ENCODE data around the gene EPB41L2. TPM values are rescaled to one million over a fixed set of nuclear protein-coding genes. Genes with fewer than 3 reads are reported as not detected.

Gene EPB41L2
- total RNA-seq, 1 donor from 2014 or later, result 32.3 TPM

DNA sequence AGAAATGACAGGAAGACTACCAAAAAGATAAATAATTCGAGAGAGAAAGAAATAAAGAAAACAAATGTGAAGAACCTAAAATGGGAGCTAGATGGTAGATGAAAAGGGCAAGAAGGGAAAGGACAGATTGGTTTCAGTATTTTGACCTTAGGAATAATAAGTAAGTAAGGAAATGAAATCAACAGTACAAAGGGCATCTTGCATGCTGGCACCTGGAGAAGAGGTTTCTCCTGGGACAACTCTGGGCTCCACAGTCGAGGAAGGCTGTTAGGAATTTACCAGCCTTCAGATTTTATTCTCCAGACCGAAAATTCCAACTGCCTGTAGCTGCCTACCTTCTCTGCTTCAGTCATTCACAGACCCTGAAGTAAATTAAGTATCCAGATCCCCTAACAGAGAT is 155.4 kb downstream of the EPB41L2 start:
- DNase-seq, result no peak

DNA sequence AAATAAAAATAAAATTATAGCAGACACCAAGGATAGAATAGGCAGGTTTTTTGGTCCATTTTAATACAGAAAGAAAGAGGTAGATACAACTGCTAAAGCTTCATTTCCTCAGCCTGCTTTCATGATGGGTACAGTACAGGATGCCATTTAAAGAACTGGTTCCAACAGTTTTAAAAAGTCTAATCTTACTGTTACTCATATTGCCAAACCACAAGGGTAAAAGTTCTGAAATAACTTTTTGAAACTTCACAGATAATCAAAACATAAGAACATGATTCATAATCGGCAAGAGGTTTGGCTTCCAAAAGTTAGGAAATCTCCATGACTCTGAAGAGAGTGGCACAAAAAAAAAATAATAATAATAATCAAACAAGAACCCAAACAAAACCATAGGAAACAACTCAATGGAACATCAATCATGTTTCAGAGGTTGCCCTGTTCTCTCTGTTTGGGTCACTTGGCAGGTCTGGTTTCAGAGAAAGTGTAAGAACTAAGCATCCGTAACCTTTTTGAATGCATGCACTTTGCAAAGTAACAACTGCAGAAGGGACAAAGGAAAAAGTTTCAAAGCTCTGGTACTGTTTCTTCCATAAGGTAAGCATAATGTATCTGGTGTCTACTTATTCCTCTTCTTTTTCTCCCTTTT is 156.2 kb downstream of the EPB41L2 start:
- DNase-seq, result no peak

DNA sequence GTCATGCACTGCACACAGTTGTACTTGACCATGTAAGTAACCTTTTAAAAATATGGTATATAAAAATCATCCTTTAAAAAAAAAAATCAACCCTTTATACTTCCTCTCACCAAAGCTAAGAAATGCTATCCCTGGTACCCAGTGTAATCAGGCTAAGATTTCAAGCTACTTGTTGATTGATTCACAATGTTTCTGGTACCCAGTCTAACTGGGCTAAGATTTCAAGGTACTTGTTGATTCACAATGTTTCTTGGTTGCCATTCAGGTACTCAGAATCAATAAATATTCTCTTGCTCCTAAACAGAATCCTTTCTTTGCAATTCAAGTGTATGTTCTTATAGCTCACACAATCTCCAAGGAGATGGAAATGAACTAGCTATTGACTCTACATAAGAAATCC is 159.4 kb downstream of the EPB41L2 start:
- DNase-seq, result no peak

DNA sequence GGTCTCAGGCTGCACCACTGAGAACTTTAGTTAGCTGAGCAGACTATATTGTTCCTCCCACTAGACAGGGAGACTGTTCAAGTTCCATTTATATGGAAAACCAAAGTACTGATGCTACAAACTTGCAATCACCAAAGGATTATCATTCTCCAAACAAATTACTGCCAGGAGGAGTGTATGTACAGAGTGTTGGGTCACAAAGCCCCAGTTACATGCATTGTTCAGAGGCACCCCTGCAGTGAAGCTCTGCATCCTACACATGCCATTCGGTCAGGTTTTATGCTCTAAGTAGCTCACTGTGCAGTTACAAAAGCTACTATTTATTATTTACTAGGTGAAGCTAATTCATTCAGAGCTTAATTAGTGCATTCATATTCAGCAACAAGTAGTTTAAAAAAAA is 160.0 kb downstream of the EPB41L2 start:
- no peak for DNase-seq

DNA sequence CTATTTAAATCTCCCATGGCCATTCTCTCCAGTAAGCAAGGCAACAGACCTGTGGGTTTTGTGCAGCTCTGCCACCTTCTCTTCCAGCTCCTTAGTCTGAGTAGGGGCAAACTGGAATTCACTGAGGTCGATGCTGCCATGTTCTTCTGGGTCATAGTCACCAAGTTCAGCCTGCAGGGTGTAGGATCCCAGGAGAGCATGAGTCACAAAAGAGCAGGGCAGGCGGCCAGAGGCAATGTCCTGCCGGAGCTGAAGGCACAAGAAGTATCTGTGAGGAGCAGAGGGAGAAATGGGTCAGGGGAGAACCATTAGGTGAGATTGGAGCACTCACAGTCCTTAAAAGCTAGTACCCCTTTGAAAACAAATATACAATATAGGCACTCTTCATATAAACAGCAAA is 162.1 kb downstream of the EPB41L2 start:
- DNase-seq, result no peak

DNA sequence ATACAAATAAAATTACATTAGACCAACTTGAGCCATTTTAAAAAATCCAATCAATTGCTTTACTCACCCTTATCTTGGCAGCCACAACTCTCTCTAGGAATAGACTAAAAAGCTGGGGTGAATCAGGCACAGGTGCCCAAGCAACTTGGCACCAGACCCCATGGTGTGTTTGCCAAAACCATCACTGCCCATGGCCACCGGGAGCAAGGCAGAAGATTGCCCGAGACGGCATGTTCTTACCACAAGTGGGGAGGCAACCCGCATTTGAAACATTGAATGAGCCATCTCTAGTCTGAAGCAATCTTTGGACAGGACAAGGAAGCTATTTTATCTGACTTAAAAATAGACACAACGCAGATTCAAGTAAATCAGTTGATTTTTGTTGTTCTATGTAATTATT is 166.8 kb downstream of the EPB41L2 start:
- DNase-seq, result peak; percentile 35

DNA sequence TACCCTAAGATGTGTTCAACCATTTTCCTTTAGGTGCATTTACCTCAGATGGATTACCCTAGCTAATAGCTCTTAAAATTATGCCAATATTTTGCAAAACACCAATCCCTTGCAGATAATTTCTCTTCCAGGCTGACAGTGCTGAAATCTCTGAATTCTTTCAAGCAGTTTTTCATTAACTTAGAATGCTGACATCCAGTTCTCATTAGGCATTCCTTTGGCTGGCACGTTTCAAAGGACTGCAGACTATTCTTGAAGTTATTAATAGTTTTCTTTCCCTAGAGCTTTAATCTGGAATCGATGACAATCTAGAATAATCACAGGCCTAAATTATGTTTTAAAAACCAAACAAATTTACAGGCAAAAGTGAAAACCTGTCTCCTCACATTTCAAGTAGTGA is 167.5 kb downstream of the EPB41L2 start:
- no peak for DNase-seq

DNA sequence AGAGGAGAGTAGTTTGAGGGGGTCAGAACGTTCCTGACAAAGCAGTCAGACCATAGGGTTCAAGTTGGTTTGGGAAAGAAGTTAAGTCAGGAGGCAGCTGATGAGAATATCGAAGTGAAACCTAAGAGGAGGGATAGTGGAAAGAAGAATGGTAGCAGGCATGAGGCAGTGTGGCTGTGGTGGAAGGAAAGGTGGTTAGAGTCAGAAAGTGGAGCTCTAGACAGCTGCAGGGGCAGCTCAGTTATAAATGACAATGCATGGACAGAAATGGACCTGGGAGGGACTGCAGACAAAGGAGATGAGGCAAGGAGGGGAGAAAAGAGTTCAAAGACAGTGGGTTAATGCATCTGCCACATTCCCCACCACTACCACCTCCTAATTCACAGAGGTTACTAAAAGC is 169.3 kb downstream of the EPB41L2 start:
- DNase-seq, result no peak

DNA sequence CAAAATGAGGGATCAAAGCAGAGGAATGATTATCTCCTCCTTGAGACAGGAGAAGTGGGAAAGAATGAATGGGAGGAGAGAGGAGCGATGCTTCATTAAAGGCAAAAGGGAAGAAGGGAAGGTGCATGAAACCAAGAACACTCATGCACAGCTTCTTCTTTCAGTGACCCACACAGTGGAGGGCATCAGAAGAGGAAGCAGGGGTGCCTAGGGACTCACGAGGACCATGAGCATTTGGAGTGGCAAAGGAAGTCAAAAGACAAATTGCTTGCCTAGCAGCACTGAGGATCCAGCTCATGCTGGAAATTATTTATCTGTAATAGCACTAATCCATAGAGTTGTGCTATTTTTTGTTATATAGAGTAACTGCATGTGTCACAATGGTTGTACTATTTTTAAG is 169.8 kb downstream of the EPB41L2 start:
- no peak for DNase-seq

DNA sequence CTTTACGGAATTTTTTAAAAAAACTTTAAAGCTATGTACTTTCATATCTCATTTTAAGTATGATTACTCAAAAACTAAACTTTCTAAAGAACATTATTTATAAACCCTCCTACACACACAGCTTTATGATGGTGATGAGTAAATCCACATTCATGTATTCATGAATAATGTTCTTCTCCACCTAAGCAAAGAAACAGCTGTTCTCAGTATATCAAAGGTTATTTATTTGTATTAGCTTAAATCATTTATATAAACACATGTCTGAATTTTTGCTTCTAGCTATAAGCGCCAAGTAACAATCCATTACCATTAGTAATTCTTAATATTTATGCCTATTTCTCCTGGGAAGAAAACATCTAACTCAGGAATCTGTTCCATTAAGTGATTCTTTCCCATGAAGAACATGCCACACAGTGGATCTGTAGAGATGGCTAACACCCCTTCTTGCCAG is 172.5 kb downstream of the EPB41L2 start:
- DNase-seq, result no peak

DNA sequence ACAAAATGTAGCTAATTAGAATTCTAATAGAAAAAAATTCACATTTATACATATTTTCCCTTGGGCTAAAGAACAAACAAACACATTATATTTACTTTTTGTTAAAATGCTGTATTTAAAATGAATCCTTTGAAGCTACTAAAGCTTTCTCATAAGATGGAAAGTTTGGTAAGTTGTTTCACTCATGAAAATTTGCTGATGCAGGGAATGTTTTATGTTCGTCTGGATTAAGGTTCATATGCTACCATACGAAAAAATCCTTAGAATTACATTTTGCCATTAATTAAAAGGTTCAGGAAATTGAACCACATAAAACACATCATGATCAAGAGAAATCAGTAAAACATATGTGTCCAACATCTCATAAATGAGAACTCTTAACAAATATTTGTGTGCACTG is 173.6 kb downstream of the EPB41L2 start:
- no peak for DNase-seq

DNA sequence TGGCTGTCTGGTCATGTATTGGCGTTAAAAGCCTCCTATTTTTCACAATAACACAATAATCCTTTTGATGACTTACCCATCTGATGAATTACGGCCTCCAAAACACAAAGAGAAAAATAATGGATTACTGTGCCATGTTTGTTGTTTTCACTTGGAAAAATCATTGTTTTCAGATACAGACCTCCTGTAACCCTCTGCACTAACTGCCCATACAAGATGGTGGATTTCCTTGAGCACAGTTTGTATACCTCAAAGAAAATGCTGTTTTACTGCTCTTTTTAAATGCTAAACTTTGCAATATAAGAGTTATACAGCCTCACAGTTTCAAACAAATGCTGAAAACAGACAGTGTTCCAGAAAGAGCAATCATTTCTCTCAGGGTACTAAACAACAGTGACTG is 174.8 kb downstream of the EPB41L2 start:
- no peak for DNase-seq

DNA sequence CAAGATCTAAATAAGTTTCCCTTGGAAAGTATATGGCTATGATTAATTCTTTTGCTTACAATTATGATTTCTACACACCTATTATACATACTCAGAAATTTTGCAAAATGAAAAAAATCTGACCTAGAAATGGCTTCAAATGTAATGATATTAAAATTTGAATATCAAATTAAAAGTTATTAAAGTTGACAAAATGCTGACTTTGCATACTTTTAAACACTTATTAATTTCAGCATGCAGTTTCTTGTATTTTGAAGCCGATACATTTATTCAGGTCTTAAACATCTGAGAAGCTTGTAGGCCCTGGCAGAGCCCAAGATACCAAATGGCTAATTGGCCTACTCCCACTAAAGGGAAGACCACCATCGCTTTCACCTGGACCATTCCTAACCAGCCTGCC is 176.1 kb downstream of the EPB41L2 start:
- DNase-seq, result no peak

DNA sequence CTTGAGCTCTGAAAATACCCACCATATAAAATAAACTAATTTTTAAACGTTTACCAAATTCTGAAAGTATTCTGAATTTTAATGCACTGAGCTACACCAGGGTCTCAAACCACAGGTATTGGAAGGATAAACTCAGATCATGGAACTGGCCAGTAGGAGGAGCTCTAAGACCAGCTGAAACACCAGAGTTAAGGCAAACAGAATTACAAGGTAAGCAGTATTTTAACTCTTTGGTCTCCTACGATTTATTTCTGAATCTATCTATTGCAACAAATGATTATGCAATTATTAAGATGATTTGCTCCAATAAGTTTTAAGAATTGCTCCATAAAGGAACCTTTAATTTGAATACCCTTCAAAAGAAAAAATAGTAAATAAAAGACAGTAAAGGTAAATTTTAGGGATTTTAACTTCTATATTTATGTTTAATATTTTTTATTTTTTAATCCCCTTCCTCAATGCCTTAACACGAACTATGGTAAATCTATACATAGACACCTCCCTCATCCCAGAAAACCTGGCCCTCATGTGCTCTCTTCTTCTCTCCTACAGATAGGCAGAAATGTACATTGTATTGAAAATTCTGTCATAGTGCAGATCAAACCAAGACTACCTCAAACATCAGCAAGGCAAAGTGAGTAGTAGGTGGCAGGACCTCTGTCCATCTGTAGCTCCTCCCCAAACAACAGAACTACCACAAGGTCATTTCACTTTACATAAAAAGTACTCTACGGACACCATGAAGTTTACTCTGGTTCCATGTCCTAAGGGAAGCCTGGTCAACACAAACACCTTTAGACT is 177.5 kb downstream of the EPB41L2 start:
- DNase-seq, result peak; percentile 58

DNA sequence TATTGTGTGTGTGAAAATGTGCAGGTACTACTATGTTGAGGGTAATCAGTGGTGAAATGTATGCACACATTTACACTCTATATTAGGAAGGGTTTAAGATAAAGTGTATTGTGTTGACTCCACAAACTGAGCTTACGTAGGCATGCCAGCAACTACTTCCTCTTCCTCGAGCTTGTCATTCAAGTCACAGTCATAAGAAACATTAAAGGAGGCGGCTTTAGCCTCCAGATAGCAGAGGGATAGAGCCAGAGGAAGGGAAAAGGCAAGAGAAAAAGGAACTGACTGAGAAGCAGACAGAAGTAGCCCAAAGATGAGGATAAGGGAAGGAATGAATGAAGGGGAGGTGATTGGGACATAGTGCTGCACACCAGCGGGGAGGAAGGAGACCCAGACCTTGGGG is 180.7 kb downstream of the EPB41L2 start:
- no peak for DNase-seq

DNA sequence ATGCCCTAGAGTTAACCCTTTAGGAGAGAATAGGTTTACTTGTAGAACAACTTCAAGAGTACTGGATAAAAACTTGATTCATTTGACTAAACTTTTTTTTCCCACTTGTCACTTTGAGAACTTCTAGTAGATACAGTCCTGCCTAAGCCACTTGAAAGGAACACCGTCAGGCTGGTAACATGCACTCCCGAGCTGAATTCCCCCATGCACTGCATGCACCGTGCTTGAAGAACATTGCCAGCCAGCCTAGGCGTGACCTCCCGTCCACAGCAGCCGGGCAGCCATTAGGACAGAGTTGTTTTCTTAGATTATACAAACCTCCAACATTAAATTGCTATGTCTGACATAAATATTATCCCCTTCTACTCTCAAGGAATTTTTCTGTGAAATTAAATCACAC is 183.2 kb downstream of the EPB41L2 start:
- DNase-seq, result no peak

DNA sequence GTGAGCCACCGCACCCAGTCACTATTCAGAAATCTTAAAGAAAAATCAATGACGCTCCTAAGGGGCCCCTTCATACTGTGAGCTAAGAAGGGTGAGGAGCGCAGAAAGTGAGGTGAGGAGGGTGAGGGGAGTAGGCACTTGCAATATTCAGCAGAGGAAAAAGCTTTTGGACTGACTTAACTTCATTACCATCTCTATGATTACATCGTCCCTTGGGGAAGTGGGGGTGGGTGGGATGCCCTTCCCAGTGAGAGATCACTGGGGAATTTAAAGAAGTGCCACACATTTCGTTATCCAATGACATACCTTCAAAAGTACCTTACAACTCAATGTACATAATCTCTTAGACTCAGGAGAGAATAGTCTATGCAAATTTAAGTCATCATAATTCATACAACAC is 189.3 kb downstream of the EPB41L2 start:
- no peak for DNase-seq

DNA sequence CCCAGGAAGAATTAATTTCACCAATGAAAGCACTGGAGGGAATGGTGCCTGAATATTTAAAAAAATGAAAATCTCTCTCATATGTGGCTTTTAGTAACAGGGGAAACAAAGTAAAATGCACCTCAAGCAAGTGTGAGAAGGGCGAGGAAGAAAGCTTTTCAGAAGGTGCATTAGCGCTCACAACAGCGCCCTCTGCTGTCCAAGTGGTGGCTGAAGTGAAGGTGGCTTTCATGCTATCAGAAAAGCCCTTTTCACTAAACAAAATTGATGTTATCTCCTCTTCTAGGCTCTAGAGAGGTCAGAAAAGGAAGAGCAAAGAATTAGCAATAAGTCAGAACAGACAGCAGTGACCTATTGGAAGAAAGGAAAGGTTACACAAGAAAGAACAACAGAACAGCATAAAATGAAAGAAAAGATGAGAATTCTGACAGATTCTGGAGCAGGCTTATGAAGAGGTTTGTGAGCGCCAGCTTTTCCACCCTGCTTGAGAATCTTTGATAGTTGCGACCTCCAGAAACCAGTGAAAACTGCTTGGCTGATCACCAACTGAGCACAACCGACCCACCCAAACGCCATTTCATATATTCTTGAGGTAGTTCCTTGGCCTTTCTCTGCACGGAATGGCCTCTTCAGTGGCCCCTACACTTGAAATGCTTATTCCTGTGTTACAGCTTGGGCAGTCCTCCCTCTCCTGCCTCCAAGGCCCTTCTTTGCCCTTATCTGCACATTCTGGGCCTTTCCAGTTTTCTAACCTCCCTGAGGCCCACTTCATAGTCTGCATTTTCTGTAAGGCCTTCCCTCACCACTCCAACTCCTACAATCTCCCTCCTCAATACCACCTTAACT is 190.6 kb downstream of the EPB41L2 start:
- DNase-seq, result peak; percentile 28

DNA sequence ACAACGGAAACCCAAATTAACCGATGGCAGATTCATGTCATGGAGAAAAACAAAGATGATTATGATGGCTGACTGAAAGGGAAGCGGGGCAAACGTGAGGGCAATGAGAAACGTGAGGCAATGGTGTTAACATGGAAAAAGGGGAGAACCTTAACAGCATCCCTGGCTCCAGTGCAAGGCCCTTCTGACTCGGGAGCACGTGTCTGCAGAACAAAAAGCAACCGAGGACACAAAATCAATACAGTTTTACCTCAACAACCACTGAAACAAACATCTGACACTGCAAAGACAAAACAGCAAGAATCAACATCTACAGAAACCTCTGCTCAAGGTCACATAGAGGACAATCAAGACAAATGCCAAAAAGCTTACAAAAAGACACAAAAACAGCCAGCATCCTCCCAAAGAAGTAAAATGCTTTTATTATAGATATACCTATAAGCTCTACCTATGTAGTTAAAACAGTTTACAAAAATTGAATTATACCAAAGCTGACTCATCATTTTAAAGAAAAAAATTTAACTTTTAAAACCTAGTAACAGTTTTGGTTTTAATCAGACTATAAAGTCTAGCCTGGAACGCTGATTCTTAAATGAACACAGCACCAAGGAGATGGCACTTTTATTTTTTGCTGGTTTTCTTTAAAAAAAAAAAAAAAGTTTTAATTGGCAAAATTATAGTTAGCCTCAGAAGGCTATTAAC is 192.7 kb downstream of the EPB41L2 start:
- no peak for DNase-seq

DNA sequence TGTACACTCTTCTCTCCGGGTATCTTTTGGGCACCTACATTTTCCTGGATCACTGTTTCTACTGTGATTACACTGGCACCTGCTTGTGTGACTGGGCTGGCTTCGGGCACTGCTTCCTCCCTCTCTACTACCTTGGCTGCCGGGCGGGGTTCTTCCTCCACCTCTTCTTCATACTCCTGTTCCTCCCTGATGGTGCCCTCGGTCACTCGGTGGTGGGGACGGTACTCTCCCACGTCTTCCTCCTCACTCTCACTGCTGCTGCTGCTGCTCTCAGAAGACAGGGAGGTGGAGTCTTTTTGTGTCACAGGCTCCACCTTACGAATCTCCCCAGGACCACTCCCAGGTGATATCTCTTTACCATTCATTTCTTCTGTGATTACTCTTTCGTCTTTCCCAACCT is 193.4 kb downstream of the EPB41L2 start:
- DNase-seq, result no peak

DNA sequence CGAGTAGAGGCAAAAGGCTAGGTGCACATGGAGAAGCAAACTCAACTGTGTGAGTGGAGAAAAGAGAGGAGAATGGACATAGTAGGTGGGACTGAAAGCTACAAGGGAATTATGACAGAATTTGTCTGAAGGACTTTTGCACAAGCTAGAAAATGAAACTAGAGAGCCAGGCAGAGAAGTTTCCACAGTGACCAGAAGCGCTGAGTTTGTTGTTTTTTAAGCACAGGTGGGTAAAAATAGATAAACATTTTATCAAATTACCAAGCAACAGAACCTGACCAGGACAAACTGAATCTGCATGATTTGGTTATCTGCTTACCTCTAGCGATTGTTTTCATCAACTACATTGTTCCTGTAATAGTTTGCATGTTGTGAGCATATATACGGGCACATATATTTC is 197.3 kb downstream of the EPB41L2 start:
- DNase-seq, result no peak

DNA sequence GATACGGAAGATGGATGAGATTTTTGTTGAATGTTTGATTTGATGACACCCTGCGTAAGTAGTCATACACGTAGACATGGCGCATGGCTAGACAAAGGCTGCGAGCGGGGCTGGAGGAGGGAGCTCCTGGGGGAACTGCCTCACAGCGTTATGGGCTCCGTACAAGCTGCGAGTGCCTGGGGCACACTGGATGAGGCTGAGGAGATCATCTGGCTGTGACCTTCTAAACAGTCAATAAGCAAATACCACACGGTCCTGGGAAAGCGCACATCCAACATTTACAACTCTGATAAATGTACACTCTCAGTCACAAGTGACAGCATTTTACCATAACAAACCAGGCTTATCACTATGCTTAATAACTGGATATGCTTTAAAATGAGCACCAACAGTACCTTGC is 198.7 kb downstream of the EPB41L2 start:
- DNase-seq, result no peak
